Progenitor cell of endocrine pancreas (in vitro differentiated cells): ENCODE results near the gene RNF222. TPM values are rescaled to one million over a fixed set of nuclear protein-coding genes. Genes with fewer than 3 reads are reported as not detected.
A peak's percentile ranks its signal among the peaks of the same experiment; 100 is the strongest.

Experiments used
- DNase-seq: peaks from one replicate; pipeline ENCODE4 v3.0.0; 2021; ENCODE audit warnings: low spot score; ENCODE audit not compliant: unreplicated experiment
- H3K27ac Mint-ChIP-seq: 2 replicates; pipeline ENCODE4 v1.8.0; 2021; ENCODE audit warnings: mild to moderate bottlenecking, moderate library complexity, mixed read lengths
- H3K27me3 Mint-ChIP-seq: 2 replicates; pipeline ENCODE4 v1.8.0; 2021; ENCODE audit warnings: mixed read lengths
- H3K36me3 Mint-ChIP-seq: 2 replicates; pipeline ENCODE4 v1.8.0; 2022; ENCODE audit warnings: mixed read lengths; ENCODE audit not compliant: insufficient read depth
- H3K4me1 Mint-ChIP-seq: 2 replicates; pipeline ENCODE4 v1.8.0; 2021; ENCODE audit warnings: low read depth, mixed read lengths
- H3K4me3 Mint-ChIP-seq: 2 replicates; pipeline ENCODE4 v1.8.0; 2021; ENCODE audit warnings: low read depth, mild to moderate bottlenecking, moderate library complexity, mixed read lengths
- H3K9me3 Mint-ChIP-seq: 2 replicates; pipeline ENCODE4 v1.8.0; 2021; ENCODE audit warnings: low read depth, mixed read lengths
- total RNA-seq: library from RNA; stranded (reverse); gene quantifications from 2 replicates; pipeline ENCODE4 v1.2.1, GENCODE V29; 2021
- TF ChIP-seq, protein P1 (sequence below): fragments of 200-600 bp; sonication (generic); IDR thresholded peaks from one replicate; pipeline ENCODE4 v1.5.0; 2021; ENCODE audit warnings: antibody characterized with exemption, mild to moderate bottlenecking; ENCODE audit not compliant: unreplicated experiment

The RNF222 gene
- total RNA-seq, 1 donor from 2014 or later = not detected

DNA sequence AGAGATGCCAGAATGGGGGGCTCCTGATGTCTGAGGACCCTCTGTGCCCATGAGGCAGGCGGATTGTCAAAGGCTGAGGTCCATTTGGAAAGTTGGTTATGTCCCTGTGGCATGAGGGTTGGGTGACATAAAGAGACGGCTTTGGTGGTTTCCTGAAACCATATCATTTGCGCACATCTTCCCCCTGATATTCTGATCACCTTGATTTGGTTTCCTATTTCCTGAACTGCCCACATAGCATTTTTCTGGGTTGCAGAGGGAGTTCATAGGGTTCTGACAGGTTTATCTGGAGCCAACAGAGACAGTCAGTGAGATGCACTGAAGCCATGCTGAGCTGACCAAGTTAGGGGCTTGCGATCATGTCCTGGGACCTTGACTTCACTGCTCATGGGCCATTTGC is 15.7 kb upstream of the RNF222 start:
- TF ChIP-seq, protein P1, sequence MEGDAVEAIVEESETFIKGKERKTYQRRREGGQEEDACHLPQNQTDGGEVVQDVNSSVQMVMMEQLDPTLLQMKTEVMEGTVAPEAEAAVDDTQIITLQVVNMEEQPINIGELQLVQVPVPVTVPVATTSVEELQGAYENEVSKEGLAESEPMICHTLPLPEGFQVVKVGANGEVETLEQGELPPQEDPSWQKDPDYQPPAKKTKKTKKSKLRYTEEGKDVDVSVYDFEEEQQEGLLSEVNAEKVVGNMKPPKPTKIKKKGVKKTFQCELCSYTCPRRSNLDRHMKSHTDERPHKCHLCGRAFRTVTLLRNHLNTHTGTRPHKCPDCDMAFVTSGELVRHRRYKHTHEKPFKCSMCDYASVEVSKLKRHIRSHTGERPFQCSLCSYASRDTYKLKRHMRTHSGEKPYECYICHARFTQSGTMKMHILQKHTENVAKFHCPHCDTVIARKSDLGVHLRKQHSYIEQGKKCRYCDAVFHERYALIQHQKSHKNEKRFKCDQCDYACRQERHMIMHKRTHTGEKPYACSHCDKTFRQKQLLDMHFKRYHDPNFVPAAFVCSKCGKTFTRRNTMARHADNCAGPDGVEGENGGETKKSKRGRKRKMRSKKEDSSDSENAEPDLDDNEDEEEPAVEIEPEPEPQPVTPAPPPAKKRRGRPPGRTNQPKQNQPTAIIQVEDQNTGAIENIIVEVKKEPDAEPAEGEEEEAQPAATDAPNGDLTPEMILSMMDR = no peak
- H3K36me3 Mint-ChIP-seq = no peaks in the 10 kb centered on the region
- no peak for DNase-seq

DNA sequence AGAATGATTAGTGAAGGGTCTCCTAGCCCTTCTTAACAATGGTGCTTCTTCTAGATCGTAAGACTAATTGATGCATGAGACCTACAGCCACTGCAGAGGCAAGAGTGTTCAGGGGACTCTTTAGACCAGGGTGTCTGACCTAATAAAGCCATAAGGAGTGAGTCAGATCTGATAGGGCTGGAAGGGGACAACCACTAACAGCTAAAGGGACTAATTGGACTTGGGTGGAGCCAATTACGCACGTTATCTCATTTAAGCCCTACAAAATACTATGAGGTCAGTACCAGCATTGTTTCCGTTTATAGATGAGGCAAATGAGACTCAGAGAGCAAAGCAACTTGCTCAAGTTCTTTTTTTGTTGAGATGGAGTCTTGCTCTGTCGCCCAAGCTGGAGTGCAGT is 14.5 kb upstream of the RNF222 start:
- Mint-ChIP-seq H3K36me3 (no peaks in the 10 kb centered on the region), H3K27me3 (peaks cover 20% of the 10 kb centered on the region), H3K27ac (no peak overlapping the region), H3K9me3 (no peaks in the 10 kb centered on the region), H3K4me3 (no peak overlapping the region), H3K4me1 (no peaks in the 10 kb centered on the region)
- DNase-seq = no peak
- TF ChIP-seq, protein P1 = no peak

More for the DNA sequence above, 15.7 kb upstream of the RNF222 start:
- Mint-ChIP-seq H3K4me1 (no peaks in the 10 kb centered on the region), H3K27ac (no peak overlapping the region), H3K4me3 (no peak overlapping the region), H3K9me3 (no peaks in the 10 kb centered on the region), H3K27me3 (peaks cover 31% of the 10 kb centered on the region)

DNA sequence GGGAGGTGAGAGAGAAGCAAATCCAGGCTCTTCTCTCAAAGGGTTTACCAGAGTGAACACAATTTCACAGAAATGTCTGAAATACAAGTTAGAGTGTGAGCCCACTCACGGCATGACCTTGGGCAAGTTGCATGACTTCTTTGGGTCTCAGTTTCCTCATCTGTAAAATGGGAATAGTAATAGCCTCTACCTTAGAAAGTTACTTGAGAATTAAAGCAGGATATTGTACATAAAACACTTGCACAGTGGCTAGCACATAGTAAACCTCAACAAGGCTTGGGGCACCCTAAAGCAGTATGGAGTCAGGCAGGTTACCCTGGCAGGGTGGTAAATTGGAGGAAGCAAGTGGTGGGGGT is 13.2 kb upstream of the RNF222 start:
- H3K9me3 Mint-ChIP-seq = no peaks in the 10 kb centered on the region
- no peak overlapping the region for H3K4me3 Mint-ChIP-seq
- peaks cover 8% of the 10 kb centered on the region for H3K27me3 Mint-ChIP-seq
- H3K4me1 Mint-ChIP-seq = no peaks in the 10 kb centered on the region
- H3K27ac Mint-ChIP-seq = no peak overlapping the region
- no peak for DNase-seq
- no peaks in the 10 kb centered on the region for H3K36me3 Mint-ChIP-seq
- TF ChIP-seq, protein P1 = no peak

DNA sequence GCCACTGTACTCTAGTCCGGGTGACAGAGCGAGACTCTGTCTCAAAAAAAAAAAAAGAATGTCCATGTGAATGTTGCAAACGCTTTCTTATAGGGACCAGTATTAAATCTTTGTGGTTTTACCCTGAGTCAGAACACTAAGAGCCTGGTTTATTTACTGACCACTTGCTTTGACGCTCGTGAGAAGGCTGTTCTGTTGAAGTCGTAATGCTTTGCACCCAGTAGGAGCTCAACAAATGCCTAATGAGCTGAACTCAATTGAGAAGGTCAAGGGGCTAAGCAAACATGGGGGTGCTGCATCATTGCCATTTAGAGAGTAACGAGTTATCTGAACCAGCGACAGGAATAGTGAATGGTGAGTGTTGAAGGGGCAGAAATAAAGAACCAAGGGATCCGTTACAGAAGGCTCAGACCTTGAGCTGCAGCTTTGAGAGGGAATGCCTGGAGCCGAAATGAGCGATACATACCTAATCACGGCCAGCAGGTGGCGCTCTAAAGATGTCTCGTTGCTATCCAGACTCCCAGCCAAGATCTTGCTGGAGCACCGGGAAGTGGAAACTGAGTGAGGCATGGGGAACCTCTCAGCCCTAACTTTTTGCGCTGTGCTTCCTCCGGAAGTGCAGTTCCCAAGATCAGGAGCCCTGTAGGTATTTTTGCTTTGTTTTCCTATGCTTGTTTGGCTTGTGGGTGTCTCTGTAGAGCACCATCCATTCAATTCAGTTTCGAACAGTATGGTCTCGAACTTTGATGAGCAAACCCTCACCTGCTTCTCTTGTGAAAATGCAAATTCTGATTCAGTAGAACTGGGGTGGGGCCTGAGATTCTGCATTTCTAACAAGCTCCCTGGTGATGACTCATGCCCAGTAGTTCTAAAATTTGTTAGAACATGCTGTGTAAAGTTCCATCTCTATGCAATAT is 12.6 kb upstream of the RNF222 start:
- Mint-ChIP-seq H3K36me3 (no peaks in the 10 kb centered on the region), H3K9me3 (no peaks in the 10 kb centered on the region), H3K4me1 (no peaks in the 10 kb centered on the region), H3K27ac (no peak overlapping the region), H3K4me3 (no peak overlapping the region), H3K27me3 (peaks cover 8% of the 10 kb centered on the region)
- TF ChIP-seq, protein P1 = peak; percentile 94
- DNase-seq = peak; percentile 77

DNA sequence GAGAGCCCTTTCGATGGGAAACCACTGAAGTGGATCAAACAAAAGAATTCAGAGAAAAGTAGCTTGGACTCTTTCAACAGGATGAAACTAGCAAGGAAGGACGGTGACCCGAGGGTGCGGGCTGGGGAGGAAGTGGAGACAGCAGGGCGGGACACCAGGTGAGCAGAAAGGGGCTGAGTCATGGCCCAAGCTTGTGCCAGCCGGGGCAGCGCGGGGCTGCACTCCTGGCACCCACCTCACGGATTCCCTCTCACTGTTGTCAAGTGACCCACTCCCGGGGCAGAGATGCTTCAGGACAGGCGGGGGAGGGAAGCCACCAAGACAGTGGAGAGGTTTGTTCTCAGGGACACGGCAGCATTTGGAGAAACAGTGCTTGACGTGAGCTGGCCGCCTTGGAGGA is 10.7 kb upstream of the RNF222 start:
- DNase-seq = no peak
- TF ChIP-seq, protein P1 = no peak
- H3K9me3 Mint-ChIP-seq = no peaks in the 10 kb centered on the region
- H3K36me3 Mint-ChIP-seq = no peaks in the 10 kb centered on the region
- H3K27ac Mint-ChIP-seq = no peak overlapping the region
- H3K27me3 Mint-ChIP-seq = peaks cover 8% of the 10 kb centered on the region
- H3K4me3 Mint-ChIP-seq = no peak overlapping the region
- H3K4me1 Mint-ChIP-seq = no peaks in the 10 kb centered on the region
